Kidney epithelial cell (primary cell): ENCODE results near the gene CRIP1. TPM values are rescaled to one million over a fixed set of nuclear protein-coding genes. Genes with fewer than 3 reads are reported as not detected.

Experiments
- DNase-seq: peaks from one replicate; pipeline ENCODE4 v3.0.0-alpha.2; 2010; ENCODE audit warnings: low read depth
- H3K27me3 ChIP-seq: 2 replicates; pipeline ENCODE4 v1.6.0; 2011; ENCODE audit warnings: low read length; ENCODE audit not compliant: control insufficient read depth, insufficient read depth
- H3K36me3 ChIP-seq: 2 replicates; pipeline ENCODE4 v1.5.1; 2011; ENCODE audit warnings: low read length; ENCODE audit not compliant: control insufficient read depth, insufficient read depth
- H3K4me3 ChIP-seq: 2 replicates; pipeline ENCODE4 v1.5.1; 2011; ENCODE audit warnings: low read depth, mild to moderate bottlenecking, control low read depth, low read length
- total RNA-seq: library from RNA; depleted of rRNA; stranded (reverse); fragments of >200 nt; gene quantifications from 2 replicates; pipeline ENCODE4 v1.2.3, GENCODE V29; 2015
- TF ChIP-seq, protein P1 (sequence below): IDR thresholded peaks from 2 replicates; pipeline ENCODE4 v1.5.1; 2011; ENCODE audit warnings: mild to moderate bottlenecking, moderate library complexity, low read length, control low read depth, inconsistent platforms; ENCODE audit not compliant: insufficient read depth, poor library complexity, severe bottlenecking

Gene CRIP1
- total RNA-seq, 1 donor from 2014 or later, result 2.0 TPM

- Histone ChIP-seq H3K27me3 (no peaks in the 10 kb centered on the region), H3K36me3 (no peaks in the 10 kb centered on the region), H3K4me3 (no peak overlapping the region)
- no peak for DNase-seq
- TF ChIP-seq, protein P1, sequence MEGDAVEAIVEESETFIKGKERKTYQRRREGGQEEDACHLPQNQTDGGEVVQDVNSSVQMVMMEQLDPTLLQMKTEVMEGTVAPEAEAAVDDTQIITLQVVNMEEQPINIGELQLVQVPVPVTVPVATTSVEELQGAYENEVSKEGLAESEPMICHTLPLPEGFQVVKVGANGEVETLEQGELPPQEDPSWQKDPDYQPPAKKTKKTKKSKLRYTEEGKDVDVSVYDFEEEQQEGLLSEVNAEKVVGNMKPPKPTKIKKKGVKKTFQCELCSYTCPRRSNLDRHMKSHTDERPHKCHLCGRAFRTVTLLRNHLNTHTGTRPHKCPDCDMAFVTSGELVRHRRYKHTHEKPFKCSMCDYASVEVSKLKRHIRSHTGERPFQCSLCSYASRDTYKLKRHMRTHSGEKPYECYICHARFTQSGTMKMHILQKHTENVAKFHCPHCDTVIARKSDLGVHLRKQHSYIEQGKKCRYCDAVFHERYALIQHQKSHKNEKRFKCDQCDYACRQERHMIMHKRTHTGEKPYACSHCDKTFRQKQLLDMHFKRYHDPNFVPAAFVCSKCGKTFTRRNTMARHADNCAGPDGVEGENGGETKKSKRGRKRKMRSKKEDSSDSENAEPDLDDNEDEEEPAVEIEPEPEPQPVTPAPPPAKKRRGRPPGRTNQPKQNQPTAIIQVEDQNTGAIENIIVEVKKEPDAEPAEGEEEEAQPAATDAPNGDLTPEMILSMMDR, result no peak
These were observed 20.0 kb upstream of the CRIP1 start for GRCh38 chr14:105466531-105467248.

GRCh38 chr14:105467249-105467941, 19.3 kb upstream of the CRIP1 start:
- H3K36me3 ChIP-seq, result no peaks in the 10 kb centered on the region
- TF ChIP-seq, protein P1, result no peak
- no peak for DNase-seq
- no peak overlapping the region for H3K4me3 ChIP-seq
- no peaks in the 10 kb centered on the region for H3K27me3 ChIP-seq

DNA sequence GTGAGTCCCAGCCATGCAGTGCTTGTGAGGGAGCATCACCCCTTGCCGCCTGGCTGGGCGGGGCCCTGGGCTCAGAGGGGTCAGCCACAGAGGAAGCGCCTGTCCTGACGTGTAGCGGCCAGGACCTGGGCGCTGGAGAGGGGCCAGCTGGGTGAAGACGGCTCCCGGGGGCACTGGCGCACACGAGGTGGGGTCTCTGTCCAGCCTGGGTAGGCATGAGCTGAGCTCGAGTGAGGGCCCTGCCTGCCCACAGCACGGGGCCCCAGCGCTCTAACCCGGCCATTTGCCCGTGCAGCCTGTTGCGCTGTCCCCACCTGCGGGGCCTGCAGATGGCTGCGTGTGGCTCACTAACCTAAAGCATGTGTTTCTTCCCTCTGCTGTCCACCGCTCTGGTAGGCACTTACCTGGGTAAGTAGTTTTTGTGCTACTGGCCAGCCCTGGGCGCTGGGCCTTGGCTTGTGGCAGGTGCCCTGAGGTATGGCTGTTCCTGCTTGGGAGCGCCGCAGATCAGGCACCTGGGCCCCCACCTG, 18.7 kb upstream of the CRIP1 start:
- Histone ChIP-seq H3K36me3 (no peaks in the 10 kb centered on the region), H3K27me3 (no peaks in the 10 kb centered on the region), H3K4me3 (no peak overlapping the region)
- no peak for DNase-seq
- TF ChIP-seq, protein P1, result no peak

DNA sequence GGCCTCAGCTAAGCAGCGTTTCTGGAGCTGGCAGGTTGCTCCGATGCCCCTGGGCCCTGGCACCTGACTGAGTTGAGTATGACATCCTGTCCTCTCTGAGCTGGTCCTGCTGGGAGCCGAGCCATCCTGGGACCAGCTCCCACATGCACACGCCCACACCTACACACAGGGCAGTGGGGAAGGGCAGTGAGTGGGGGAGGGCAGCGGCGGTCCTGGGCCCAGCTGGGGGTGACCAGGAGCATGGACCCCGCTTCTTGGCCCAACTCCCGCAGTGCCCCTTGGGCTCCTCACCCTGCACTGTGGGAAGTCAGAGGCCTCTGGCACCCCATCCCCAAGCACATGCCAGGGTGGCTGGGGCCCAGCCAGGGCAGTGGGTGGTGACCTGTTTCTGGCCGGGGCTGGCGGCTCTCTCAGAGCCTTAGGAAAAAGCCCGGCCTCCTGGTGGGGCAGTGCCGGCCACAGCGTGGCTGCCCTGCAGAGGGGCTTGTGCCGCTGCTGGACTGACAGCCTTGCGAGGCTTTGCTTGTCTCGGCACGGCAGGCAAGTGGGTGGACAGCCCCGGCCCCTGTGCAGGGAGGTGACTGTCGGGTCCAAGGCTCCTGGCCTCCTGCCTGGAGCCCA, 18.0 kb upstream of the CRIP1 start:
- Histone ChIP-seq H3K27me3 (no peaks in the 10 kb centered on the region), H3K36me3 (no peaks in the 10 kb centered on the region), H3K4me3 (no peak overlapping the region)
- TF ChIP-seq, protein P1, result no peak
- no peak for DNase-seq

GRCh38 chr14:105469456-105470349, 17.0 kb upstream of the CRIP1 start:
- no peaks in the 10 kb centered on the region for H3K27me3 ChIP-seq
- TF ChIP-seq, protein P1, result no peak
- H3K36me3 ChIP-seq, result no peaks in the 10 kb centered on the region
- DNase-seq, result no peak
- no peak overlapping the region for H3K4me3 ChIP-seq
